HG02571 (cell line): ENCODE data around the gene OTOF.

Experiments
- ATAC-seq: cut with Tn5 transposase; IDR thresholded peaks from one replicate; pipeline ENCODE4 v1.9.1; 2021; ENCODE audit warnings: mild to moderate bottlenecking, moderate library complexity; ENCODE audit not compliant: unreplicated experiment

OTOF gene

DNA sequence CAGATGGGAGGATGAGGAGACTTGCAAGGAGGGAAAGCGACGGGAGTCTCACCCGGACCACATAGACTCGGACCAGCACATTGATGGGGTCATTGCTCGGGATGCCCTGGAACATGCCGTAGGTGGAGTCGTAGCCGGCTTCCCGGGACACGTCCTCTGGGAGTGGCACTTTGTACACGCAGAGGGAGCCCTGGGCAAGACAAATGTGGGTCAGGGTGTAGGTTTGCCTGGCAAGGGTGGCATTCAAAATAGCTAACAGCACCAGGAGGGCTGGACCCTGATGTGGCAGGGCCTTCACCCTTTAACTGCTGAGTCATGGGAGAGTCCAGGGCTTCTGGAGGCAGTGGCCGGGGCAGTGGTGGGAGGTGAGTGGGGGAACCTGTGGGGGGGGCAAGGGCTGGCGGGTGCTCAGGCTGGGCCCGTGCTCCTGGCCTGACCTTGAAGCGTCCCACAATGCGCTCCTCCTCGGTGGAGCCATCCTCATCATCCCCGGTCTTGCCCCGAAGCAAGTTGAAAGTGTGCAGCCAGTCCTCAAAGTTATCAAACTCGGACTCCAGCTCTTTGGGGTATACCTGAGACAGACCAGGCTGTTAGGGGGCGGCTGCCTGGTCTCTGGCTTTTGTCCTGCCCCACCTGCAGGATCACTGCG, 11.1 kb downstream of the OTOF start:
- ATAC-seq: no peak

GRCh38 chr2:26465981-26466471, 11.9 kb downstream of the OTOF start:
- ATAC-seq: no peak

DNA sequence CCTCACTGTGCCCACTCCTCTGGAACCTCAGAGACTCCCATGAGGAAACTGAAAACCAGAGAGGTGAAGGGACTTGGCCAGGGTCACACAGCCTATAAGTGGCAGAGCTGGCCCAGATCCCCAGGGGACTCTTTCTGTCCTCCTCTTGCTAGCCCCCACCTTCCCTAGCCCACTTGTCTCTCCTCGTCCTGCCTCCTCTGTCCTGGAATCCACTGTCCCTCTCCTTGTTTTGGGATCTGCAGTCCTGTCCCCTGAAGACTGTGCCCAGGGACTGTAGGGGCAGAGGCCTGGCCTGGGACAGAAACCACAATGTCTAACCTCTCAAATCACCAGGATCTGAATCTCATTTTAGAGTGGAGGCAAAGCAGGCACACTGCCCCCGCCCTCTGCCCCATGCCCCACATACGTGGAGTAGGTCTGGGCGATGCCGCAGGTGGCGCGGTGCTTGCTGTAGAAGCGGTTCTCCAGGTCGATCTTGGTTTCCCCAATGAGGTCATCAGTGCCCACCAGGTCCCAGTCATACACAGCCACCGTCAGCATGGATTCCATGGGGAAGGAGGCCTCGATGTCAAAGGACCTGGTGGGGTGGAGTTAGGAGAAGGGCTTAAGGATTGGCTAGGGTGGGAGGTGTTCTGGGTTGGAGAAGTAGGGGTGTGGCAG, 12.5 kb downstream of the OTOF start:
- no peak for ATAC-seq

GRCh38 chr2:26464390-26465265, 13.3 kb downstream of the OTOF start:
- no peak for ATAC-seq

DNA sequence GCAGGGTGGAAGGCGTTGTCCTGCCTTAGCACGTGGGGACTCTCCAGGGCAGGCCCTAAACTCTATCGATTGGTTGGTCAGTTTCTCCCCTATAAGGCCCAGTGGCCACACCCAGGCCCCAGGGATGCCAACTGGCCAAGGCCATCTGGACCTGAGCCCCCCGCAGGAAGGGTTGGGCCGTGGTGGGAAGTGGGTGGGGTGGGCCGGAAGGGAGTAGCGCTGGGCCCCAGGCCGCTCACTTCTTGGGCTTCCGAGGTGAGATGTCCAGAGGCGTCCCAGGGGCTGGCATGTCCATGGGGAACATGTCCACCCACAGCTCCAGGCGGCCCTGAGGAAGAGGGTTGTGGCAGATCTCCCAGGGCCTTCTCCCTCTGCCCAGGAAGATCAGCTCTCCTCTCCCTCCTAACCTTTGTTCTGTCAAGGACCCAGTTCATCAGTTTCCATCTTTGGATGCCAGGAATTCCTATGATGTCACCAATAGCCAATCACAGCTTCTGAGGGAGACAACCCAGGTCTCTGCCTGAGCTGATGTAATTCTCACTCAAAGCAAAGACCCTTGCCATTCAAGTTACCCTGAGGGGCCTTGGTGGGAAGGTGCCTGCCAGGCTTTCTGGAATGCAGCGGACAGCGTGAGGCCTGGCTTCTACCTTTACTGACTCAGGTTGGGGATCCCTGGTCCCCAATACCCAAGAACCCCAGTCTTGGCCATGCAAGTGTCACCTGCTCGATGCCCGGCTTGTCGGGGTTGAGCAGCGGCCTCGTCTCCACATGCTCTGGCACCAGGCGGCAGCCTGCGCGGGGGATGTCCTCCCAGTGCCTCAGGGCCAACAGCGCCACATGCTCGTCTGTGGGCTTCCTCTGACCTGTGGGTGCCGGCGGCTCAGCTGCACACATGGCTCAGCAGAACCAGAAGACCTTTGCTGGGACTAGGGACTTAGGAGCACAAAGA, 14.4 kb downstream of the OTOF start:
- no peak for ATAC-seq

DNA sequence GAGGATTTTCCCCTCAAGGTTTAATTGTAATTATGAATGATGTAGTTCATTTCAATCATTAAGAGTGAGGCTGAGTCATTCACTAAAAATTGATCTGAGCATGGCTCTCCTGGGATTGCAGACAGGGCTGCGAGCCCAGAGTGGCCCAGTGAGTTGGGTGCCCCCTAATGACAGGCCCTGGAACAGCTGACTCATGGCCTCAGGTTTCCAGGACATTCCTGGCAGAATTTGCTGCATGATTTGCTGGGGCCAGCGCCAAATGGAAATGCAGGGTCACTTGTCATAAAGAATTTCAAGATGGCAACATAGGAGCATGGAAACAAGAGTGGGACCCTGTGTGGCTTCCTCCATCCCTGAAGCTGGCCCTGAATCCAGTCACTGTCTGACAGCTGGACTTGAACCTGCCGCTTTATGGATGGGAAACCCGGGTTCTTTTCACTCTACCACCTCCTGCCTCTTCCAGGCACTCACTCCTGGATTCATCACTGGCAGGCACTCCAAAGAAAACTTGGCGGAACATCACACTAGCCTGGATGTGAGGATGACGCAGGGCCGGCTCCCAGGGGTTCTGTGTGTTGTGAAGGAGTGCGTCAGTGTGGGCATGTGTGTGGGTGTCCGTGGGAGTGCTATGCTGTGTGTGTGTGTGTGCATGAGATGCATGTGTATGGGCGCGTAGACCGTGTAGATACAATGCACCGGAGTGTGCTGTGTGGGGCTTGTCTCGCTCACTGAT, 15.2 kb downstream of the OTOF start:
- no peak for ATAC-seq

DNA sequence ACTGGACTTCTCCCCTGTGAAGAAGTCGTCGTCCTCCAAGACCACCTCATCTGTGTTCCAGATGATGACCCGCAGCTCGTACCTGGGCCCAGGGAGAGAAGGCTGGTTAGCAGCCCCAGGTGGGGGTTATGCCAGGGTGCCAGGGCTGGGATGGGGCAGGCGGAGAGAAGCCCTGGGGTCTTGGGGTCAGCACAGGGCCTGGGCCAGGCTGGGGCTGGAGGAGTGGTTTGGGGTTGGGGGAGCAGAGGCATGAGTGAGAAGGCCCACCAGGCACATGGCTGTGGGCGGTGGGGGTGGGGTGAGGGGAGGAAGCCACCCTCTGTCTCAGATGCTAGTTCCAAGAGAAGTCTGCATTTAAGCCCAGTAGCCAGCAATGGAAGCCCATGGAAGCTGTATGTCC, 15.8 kb downstream of the OTOF start:
- ATAC-seq: no peak

GRCh38 chr2:26461601-26462023, 16.3 kb downstream of the OTOF start:
- ATAC-seq: no peak

GRCh38 chr2:26460613-26461031, 17.3 kb downstream of the OTOF start:
- ATAC-seq: no peak

- no peak for ATAC-seq
Observed at GRCh38 chr2:26459991-26460612, 17.8 kb downstream of the OTOF start.

DNA sequence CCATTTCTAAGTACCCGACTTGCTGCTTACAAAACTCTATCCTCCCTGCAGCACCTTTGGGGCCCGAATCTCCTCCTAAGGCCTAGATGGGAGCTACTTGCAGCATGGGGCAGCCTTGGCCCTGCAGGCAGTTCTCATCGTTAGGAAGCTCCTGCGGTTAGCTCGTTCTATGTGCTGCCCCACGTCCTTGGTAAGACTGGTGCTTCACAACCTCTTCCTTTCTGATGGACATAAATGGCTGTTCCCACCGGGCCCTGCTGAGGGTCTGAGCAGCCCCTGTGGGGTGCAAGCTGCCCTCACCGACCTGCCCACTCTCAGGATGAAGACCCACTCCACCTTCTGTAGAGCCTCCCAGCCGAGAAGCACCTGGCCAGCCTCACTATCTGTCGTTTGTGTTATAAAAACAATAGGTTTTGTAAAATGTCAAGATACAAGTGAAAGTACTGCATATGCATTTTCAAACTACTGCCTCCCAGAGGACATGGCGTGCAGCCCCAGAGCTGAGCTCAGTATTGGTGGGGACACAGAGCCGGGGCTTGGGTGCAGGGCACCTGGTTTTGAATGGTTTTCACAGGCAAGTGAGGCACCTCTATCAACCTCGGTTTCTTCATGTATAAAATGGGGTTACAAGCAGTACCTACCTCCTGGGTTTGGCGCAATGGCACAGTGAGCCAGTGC, 19.4 kb downstream of the OTOF start:
- ATAC-seq: no peak

- ATAC-seq: no peak
Observed at GRCh38 chr2:26457695-26458364, 20.1 kb downstream of the OTOF start.

- no peak for ATAC-seq
Observed at GRCh38 chr2:26457251-26457666, 20.7 kb downstream of the OTOF start.

DNA sequence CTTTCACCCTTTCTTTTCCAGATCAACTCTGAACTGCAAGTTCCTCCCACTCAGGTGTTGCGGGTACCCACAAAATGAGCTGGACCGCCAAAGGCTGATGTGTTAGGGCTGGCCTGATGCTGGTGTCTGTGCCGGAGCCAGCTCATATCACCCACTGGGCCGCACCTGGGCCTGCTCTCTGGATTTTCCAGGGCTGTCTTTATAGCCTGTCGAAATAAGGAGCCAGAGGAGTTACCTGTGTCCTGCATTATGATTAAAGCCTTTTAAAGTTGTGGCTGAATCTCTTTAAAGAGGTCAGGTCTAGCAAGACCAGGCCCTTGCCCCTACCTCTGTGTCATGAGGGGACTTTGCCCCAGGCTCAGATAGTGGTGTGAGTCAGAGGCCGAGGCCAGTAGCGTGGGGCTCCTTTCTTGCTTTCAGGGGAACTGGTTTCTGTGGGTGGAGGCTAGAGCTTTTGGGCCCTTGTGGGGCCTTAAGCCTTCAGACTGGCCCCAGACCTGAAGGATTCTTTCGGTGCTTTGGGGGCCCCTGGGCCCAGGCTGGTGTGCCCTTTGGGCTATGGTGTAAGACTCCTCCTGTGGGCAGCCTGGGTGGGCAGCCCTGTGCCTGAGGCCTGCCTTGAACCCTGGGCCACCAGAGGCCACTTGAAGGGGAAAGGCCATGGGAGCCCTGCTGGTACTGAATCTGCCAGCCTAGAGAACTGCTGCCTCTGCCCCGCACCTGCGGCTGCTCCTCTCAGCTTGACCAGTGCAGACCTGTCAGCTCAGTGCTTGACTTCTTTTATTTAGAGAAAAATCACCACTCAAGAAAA, 21.3 kb downstream of the OTOF start:
- ATAC-seq: no peak

GRCh38 chr2:26455670-26456439, 22.1 kb downstream of the OTOF start:
- ATAC-seq: no peak

DNA sequence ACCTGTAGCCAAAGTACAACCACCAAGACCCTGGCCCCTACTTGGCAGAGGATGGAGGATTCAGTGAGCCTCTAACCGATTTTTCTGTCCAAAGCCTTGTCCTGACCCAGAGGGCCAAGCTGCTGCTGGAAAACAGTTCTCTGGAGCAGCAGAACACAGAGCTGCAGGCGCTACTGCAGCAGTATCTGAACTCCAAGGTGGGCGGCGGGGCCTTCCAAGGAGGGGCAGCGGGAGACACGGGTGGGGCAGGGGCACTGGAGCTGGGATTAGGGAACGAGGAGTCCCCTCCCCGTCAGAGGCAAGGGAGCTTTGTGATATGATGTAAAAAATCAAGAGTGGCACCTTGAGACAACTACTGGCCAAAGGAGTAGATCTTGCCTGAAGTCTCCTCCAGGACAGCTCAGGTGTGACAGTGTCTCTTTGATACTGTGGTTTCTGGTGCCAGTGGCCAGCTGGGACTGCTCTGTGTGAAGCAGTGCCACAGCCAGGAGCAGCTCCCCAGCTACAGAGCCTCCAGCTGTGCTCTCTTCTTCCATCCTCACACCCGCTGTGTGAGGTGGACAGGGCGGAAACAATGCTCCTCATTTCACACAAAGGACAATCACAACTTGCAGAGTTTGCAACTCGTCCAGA, 22.8 kb downstream of the OTOF start:
- no peak for ATAC-seq
